GM18861 (cell line): Measurements from ENCODE around the gene BLTP3A.
"Not testable (repeated sequence)": the region's sequence is repeated elsewhere in the genome, so short reads cannot be mapped to it uniquely, and the experiment has no call there.

ENCODE experiments used
- ATAC-seq: cut with Tn5 transposase; IDR thresholded peaks from one replicate; pipeline ENCODE4 v1.9.1; 2021; ENCODE audit not compliant: unreplicated experiment

The BLTP3A gene

GRCh38 chr6:34792605-34793500, 970 bp downstream of the BLTP3A start:
- no peak for ATAC-seq

DNA sequence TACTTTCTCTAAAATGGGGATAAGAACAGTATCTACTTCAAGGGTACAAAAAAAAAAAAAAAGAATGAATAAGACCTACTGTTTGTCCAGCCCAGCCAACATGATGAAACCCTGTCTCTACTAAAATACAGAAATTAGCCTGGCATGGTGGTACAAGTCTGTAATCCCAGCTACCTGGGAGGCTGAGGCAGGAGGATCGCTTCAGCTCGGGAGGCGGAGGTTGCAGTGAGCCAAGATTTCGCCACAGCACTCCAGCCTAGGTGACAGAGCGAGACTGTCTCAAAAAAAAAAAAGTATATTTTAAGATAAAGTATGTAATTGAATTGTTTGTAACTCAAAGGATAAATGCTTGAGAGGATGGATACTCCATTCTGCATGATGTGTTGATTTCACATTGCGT, 2.0 kb downstream of the BLTP3A start:
- ATAC-seq: no peak

DNA sequence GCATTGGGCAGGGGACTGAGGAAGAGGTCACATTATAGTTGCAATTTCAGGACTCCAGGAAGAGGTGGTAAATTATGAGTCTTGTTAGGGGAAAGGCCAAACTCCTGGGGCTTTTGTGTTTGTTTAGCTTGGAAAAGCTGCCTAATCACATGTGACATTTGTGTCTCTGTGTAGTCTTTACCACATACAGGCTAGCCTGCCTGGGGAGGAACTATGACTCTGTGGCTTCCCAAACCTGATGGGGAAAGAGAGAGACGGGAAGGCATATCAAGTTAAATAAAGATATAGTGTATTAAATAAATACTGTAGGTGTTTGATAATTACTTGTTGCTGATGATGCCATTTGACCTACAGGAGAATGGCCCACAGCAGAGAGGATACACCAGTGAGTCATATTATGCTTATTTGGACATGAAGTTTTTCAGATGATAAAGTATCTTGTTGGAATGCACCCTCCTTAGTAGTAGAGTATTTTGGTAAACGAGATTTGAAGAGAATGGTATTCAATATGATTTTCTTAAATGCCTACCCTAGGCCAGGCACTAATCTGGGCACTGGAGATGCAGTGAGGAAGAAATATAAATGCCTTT, 4.0 kb downstream of the BLTP3A start:
- ATAC-seq: no peak

GRCh38 chr6:34798057-34798456, 6.2 kb downstream of the BLTP3A start:
- ATAC-seq: no peak

DNA sequence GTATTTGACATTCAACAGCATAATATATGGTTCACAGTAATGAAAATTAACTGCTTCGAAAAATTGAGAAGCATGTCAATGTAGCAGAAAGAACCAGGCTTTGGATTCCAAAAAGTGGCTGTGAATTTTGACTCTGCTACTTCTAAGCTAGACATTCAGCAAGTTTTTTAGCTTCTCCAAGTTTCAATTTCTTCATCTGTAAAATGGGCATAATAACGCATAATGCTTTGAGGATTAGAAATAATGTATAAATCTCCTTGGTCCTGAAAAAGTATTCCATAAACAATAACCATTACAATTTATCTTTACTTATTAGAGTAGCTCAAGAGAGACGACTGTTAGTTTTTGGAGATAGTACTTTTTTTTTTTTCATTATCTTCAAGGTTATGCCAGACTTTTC, 7.7 kb downstream of the BLTP3A start:
- no peak for ATAC-seq

DNA sequence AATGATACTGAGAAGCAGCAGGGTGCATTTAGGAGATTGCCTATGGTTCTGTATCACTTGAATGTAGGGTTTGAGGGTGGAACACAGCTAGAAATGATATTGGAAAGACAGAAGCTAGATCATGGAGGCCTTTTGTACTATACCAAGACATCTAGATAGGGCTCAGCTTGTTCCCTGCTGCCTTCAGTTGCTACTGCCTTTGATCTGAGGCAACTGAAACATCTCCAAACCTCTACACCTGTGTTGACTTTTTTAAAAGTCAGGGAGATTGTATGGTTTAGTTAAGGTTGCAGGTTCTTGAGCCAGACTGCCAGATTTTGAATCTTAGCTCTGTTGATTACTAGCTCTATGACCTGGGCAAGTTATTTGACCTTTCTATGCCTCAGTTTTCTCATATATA, 12.7 kb downstream of the BLTP3A start:
- ATAC-seq: no peak

GRCh38 chr6:34805074-34805473, 13.2 kb downstream of the BLTP3A start:
- ATAC-seq: not testable (repeated sequence)

- ATAC-seq: no peak
Observed at GRCh38 chr6:34806738-34807453, 15.0 kb downstream of the BLTP3A start.

DNA sequence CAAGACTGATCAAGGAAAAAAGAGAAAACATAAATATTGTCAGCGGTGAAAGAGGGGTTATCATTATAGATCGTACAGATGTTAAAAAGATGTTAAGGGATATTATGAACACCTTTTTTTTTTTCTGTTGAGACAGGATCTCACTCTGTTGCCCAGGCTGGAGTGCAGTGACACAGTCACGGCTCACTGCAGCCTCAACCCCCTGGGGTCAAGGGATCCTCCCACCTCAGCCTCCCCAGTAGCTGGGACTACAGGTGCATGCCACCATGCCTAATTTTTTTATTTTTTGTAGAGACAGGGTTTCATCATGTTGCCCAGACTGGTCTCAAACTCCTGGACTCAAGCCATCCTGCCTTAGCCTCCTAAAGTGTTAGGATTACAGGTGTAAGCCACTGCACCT, 16.6 kb downstream of the BLTP3A start:
- not testable (repeated sequence) for ATAC-seq

DNA sequence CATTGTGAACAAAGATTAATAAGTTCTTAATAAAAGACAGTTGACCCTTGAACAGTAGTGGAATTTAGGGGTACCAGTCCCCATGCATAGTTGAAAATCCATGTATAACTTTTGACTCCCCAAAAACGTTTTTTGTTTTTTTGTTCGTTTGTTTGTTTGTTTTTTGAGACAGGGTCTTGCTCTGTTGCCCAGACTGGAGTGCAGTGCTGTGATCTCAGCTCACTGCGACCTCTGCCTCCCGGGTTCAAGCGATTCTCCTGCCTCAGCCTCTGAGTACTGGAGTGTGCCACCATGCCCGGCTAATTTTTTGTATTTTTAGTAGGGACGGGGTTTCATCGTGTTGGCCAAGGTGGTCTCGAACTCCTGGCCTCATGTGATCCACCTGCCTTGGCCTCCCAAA, 17.5 kb downstream of the BLTP3A start:
- ATAC-seq: not testable (repeated sequence)

DNA sequence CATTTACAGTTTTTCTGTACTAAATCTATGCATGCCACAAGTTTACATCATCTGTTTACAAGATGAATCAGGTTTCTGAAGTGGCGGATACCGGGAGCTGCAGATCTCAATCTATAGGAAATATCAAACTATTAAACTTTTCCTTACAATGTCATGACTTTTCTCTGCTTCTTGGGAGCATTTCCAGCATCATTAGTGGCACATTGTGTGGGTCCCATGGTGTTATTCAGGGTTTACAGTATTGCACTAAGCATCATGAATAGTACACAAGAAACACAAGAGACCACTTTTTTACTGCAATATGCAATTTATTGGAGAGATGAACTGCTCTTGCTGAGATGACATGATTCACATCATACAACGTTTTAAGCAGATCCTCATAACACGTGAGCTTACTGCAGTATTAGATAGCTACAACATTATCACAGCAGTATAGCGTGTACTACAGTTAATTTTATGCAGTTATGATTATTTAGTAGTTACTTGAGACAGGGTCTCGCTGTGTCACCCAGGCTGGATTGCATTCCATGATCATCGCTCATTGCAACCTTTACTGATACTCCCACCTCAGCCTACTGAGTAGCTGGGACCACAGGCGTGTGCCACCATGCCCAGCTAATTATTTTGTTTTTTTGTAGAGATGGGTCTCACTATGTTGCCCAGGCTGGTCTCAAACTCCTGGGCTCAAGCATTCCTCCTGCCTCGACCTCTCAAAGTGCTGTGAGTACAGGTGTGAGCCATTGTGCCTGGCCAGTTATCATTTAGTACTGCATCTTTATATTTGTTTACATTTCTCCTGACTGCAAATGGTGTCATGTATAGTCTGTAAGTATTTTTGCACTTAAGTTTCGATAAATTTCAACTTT, 18.4 kb downstream of the BLTP3A start:
- no peak for ATAC-seq

DNA sequence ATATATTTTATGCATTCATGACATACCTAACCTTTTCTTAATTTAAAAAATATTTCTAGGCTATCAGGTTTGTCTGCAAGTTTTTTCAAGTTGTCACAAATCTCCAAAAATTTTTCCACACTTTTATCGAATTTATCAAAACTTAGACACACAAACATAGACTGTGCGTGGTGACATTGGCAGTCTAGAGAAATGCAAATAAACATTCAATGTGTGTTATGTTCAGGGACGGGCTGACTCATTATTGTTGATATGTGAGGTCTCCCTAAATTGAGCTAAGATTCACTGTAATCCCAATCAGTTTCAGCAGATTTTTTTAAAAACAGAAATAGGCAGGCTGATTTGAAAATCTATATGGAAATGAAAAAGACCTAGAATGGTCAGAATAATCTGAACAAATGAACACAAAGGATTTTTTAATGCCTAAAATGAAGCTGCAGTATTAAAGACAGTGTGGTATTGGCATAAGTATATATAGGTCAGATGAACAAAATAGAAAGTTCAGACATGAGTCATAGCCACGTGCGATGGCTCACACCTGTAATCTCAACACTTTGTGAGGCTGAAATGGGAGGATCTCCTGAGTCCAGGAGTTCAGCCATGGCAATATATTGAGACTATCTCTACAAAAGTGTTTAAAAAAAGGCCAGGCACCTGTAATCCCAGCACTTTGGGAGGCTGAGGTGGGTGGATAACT, 19.2 kb downstream of the BLTP3A start:
- peak; percentile 84 for ATAC-seq

DNA sequence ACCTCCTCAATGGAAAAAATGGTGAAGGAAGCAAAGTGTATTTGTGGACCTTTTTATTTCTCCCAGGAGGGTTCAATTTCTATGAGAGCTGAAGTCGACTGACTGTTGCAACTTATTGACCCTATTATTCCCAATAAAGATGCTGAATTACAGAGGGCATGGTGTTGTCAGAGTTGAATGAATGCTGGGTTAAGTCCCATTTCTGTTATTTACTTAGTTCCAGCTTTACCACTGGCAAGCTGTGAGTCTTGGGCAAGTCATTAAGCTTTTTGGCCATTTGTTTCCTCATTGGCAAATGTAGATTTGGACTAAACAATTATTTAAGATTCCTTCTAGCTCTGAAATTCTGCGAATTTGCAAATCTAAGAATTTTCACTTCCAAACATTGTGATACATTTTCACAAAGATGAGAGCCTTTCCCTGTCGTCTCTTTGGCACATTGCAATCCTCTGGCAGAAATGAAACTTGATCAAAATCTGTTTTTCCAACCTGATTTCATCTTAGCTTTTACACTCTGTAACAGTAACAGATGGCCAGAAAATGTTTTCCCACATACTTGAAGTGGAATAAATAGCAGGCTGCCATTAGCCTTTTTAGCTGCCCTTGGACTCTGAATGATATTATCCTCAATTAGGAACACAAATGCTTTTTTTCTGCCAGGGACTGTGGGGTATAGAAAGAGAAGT, 21.3 kb downstream of the BLTP3A start:
- ATAC-seq: no peak

DNA sequence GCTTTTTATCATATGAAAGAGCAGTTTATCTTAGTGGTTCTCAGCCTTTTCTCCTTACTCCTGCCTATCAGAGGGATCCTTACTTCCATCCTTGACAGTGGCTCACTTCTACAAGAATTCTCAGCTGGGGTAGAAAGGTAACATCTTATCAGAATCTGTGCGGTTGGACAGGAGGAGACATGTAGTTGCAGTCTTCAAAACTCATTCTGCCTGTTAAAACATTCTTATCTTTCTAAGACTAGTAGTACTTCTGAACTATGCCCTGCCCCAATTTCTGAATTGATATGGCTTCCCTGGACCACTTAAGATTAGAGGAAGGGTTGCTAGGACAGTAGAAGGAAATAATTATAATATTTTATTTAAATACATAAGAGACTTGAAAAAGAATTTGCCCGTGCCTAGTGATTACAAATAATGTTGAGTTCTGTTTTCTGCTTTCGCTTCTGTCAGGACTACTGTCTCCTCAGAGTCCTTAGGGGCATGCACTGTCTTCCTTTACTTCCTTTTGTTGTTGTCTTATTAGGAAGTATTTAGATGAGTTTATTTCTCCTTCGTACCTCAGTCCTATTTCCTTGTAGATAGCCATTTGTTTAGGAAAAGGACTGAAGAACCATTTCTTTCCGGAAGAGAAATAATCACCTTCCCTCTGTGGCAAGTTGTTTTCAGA, 24.9 kb downstream of the BLTP3A start:
- no peak for ATAC-seq

DNA sequence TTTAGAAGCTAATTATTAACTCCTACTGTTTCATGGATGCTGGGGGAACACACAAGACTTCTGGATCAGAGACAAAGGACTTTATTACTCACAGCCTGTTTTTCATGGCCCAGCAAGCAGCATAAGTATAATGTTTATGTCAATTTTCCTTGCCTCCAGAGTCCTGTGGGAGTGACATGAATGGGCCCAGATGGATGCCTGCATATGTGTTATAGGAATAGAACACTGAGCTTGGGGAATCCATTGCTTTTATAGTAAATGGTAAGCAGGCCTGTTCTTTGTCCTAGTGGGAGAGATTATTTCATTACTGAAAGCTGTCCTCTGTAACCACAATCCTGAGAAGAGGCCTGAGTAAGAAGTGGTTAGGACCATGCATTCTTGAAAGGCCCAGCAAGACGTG, 25.6 kb downstream of the BLTP3A start:
- ATAC-seq: no peak

DNA sequence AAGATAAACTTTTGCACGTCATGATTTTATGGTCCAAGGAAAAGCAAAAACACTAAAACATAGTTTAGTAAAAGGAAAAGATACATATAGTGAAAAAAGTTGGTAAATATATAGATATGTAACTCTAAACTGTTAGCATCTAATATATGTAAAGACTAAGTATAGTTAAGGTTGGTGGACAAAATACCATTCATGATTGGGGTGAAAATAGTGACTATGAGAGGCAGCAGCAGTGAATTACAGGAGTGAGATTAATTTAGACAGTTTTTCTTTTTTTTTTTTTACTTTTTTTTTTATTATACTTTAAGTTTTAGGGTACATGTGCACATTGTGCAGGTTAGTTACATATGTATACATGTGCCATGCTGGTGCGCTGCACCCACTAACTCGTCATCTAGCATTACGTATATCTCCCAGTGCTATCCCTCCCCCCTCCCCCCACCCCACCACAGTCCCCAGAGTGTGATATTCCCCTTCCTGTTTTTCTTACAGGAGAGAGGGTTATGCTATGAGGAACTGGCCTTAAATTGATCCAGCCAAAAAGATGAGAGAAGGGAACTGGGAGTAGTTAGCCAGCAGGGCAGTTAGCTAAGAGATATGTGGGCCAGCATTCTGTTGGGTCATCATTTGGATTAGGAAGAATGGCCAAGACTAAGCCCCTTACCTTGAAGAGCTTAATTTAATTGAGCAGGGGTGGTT, 27.1 kb downstream of the BLTP3A start:
- not testable (repeated sequence) for ATAC-seq

DNA sequence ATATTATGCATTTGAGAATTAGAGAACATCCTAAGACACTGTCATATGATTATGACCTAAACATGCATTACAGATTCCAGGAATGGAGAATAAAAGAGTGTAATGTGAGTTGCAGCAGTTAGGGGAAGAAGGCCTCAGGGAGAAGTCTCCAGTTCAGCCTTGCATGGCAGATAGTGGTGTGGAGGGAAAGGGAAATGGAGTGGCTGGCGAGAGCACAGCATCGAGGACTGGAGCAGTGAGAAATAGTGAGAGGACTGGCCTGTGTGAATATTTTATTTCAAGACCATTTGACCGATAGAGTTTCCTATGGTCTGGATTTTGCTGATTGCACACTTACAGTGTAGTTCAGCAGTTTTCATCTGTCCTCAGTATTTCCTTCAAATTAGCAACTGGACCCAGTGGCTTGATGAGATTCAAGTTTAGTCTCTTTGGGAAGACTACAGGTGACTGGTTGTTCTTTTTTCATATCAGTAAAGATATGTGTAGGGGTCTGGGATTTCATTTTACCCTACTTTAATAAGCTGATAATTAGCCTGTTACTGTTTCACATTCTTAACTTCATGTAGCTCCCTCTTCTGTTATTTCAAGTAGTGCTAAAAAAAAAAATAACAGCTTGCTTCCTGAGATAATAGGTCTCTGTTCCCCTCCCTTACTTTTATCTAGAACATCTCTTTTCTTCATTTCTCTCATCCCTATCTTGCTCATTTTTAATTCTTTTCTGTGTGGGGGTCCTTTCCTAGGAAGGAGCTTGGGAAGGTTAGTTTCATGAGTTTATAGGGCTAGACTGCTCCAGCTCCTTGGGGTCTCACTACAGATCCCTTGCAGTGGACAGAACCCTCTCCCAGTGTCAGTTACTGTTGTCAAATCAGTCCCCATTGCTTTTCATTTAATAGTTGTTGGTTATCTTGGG, 27.9 kb downstream of the BLTP3A start:
- ATAC-seq: no peak

DNA sequence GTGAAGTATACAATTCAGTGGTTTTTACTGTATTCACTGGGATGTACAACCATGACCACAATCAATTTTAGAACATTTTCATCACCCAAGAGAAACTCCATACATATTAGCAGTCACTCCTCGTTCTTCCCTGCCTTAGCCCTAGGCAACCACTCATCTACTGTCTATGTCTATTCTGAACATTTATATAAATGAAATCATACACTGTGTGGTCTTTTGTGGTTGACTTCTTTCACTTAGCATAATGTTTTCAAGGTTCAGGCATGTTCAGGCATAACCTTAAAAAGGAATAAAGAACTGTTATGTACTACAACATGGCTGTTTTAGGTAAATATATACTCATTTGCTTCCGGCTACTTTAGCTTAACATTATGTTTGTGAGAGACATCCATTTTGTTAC, 37.3 kb downstream of the BLTP3A start:
- no peak for ATAC-seq
